H1 (cell line): ENCODE data around the gene MGMT. TPM values are rescaled to one million over a fixed set of nuclear protein-coding genes. Genes with fewer than 3 reads are reported as not detected.

Experiments
- CTCF ChIA-PET: fragments of 300-600 bp; sonication (Branson Sonifier 250); formaldehyde crosslinking; loops from one replicate; lab custom pipeline; 2021; ENCODE audit not compliant: partially characterized antibody; lab: Charles Lee
- POLR2A ChIA-PET: fragments of 300-600 bp; sonication (Branson Sonifier 250); formaldehyde crosslinking; loops from one replicate; lab custom pipeline; 2021; ENCODE audit warnings: inconsistent platforms; ENCODE audit not compliant: partially characterized antibody; lab: Charles Lee
- DNase-seq, 2 experiments: peaks; one replicate each; pipeline versions ENCODE4 v3.0.0 to v3.0.0-alpha.2; 2010 to 2022; ENCODE audit warnings: low spot score in 2 of 2, low read depth in 1 of 2, mixed read lengths in 1 of 2
- FAIRE-seq: peaks from 2 replicates; lab custom pipeline; 2011; peaks lifted over from hg19 to GRCh38; lab: Jason Lieb, UNC
- H2AFZ ChIP-seq: 2 replicates; pipeline ENCODE4 v1.8.1; 2012; ENCODE audit warnings: low read length, inconsistent platforms
- H2AK5ac ChIP-seq: 2 replicates; pipeline ENCODE4 v1.6.1; 2013; ENCODE audit warnings: low read depth, low read length
- H2BK120ac ChIP-seq: replicated peaks from 2 replicates; pipeline ENCODE3; 2013; ENCODE audit warnings: low read depth, low read length, inconsistent platforms
- H2BK12ac ChIP-seq: 2 replicates; pipeline ENCODE4 v1.6.1; 2013; ENCODE audit warnings: low read depth, low read length
- H2BK15ac ChIP-seq: 2 replicates; pipeline ENCODE4 v1.6.1; 2013; ENCODE audit warnings: low read length
- H2BK20ac ChIP-seq: 2 replicates; pipeline ENCODE4 v1.6.1; 2013; ENCODE audit warnings: low read length
- H2BK5ac ChIP-seq: 2 replicates; pipeline ENCODE4 v1.6.1; 2013; ENCODE audit warnings: low read depth, low read length
- H3K14ac ChIP-seq: 2 replicates; pipeline ENCODE4 v1.6.1; 2013; ENCODE audit warnings: inconsistent platforms; ENCODE audit not compliant: insufficient read length
- H3K18ac ChIP-seq: 2 replicates; pipeline ENCODE4 v1.6.1; 2013; ENCODE audit warnings: low read length; ENCODE audit errors: extremely low read depth
- H3K23ac ChIP-seq: 2 replicates; pipeline ENCODE4 v1.6.1; 2013; ENCODE audit warnings: inconsistent platforms; ENCODE audit not compliant: insufficient read length
- H3K23me2 ChIP-seq: 2 replicates; pipeline ENCODE4 v1.6.1; 2013; ENCODE audit warnings: low read depth, low read length
- H3K27ac ChIP-seq: 2 replicates; pipeline ENCODE4 v1.6.1; 2011; ENCODE audit warnings: low read depth, low read length, inconsistent platforms
- H3K27me3 ChIP-seq, 4 experiments: replicated peaks in 1 of 4; 1 replicate in 1 of 4; 2 replicates in 3 of 4; pipeline versions ENCODE4 v1.6.1 to v1.8.1; 2011 to 2013; ENCODE audit warnings: low read length in 3 of 4, mild to moderate bottlenecking in 3 of 4, inconsistent platforms in 2 of 4, mixed read lengths in 2 of 4, moderate library complexity in 1 of 4; ENCODE audit not compliant: control insufficient read depth in 3 of 4, insufficient read depth in 3 of 4; ENCODE audit errors: extremely low read depth in 1 of 4
- H3K36me3 ChIP-seq, 4 experiments: 2 replicates each; pipeline versions ENCODE4 v1.6.1 to v1.8.1; 2011 to 2013; ENCODE audit warnings: mild to moderate bottlenecking in 4 of 4, low read length in 3 of 4, moderate library complexity in 2 of 4, control low read depth in 1 of 4, inconsistent platforms in 1 of 4; ENCODE audit not compliant: insufficient read depth in 4 of 4, control insufficient read depth in 2 of 4
- H3K4ac ChIP-seq: replicated peaks from 2 replicates; pipeline ENCODE3; 2013; ENCODE audit warnings: low read length, low read depth, mixed read lengths, inconsistent platforms; ENCODE audit not compliant: insufficient read length
- H3K4me1 ChIP-seq, 4 experiments: replicated peaks in 1 of 4; 1 replicate in 1 of 4; 2 replicates in 3 of 4; pipeline versions ENCODE4 v1.6.1 to v1.8.1; 2011 to 2013; ENCODE audit warnings: low read length in 3 of 4, inconsistent platforms in 2 of 4, mixed read lengths in 1 of 4; ENCODE audit not compliant: insufficient read depth in 4 of 4, control insufficient read depth in 3 of 4
- H3K4me2 ChIP-seq, 2 experiments: 2 replicates each; pipeline versions ENCODE4 v1.6.1 to v1.8.1; 2011 to 2013; ENCODE audit warnings: low read depth in 2 of 2, low read length in 2 of 2, control low read depth in 1 of 2, inconsistent platforms in 1 of 2, mild to moderate bottlenecking in 1 of 2; ENCODE audit not compliant: insufficient read depth in 1 of 2
- H3K4me3 ChIP-seq, 4 experiments: fragments of 200-600, 300-600 bp in 1 of 4; sonication (generic), shearing (Covaris generic), sonication (Bioruptor Twin) in 1 of 4; 2 replicates each; pipeline versions ENCODE4 v1.5.1 to v1.8.1; 2011 to 2016; ENCODE audit warnings: low read length in 4 of 4, low read depth in 3 of 4, control low read depth in 2 of 4, inconsistent platforms in 2 of 4, mild to moderate bottlenecking in 2 of 4, mixed read lengths in 1 of 4, moderate library complexity in 1 of 4; ENCODE audit not compliant: insufficient read depth in 2 of 4; ENCODE audit errors: extremely low read depth in 1 of 4
- H3K56ac ChIP-seq: replicated peaks from 2 replicates; pipeline ENCODE3; 2013; ENCODE audit warnings: low read depth, mild to moderate bottlenecking, mixed read lengths, low read length, inconsistent platforms; ENCODE audit not compliant: insufficient read length
- H3K79me1 ChIP-seq: 2 replicates; pipeline ENCODE4 v1.6.1; 2013; ENCODE audit warnings: low read depth, low read length, control low read depth
- H3K79me2 ChIP-seq, 2 experiments: 2 replicates each; pipeline versions ENCODE4 v1.6.1 to v1.8.1; 2012 to 2013; ENCODE audit warnings: low read length in 2 of 2, mild to moderate bottlenecking in 2 of 2, inconsistent platforms in 1 of 2; ENCODE audit not compliant: insufficient read depth in 2 of 2, control insufficient read depth in 1 of 2
- H3K9ac ChIP-seq, 4 experiments: replicated peaks in 1 of 4; 1 replicate in 1 of 4; 2 replicates in 3 of 4; pipeline versions ENCODE4 v1.6.1 to v1.8.1; 2011 to 2013; ENCODE audit warnings: low read depth in 3 of 4, low read length in 3 of 4, control low read depth in 2 of 4, mild to moderate bottlenecking in 2 of 4, moderate library complexity in 2 of 4, inconsistent platforms in 1 of 4; ENCODE audit errors: extremely low read depth in 1 of 4
- H3K9me3 ChIP-seq, 2 experiments: 2 replicates each; pipeline versions ENCODE4 v1.6.1 to v1.8.1; 2012 to 2013; ENCODE audit warnings: mild to moderate bottlenecking in 2 of 2, moderate library complexity in 2 of 2, control low read depth in 1 of 2, inconsistent platforms in 1 of 2, low read depth in 1 of 2, low read length in 1 of 2, mixed read lengths in 1 of 2; ENCODE audit not compliant: insufficient read depth in 2 of 2
- H4K20me1 ChIP-seq, 2 experiments: replicated peaks in 1 of 2; 2 replicates each; pipeline versions ENCODE3 to v1.8.1; 2011 to 2013; ENCODE audit warnings: inconsistent platforms in 2 of 2, low read length in 2 of 2, mild to moderate bottlenecking in 1 of 2; ENCODE audit not compliant: insufficient read depth in 2 of 2, control insufficient read depth in 1 of 2
- H4K5ac ChIP-seq: 2 replicates; pipeline ENCODE4 v1.6.1; 2013; ENCODE audit warnings: low read length, low read depth, mixed read lengths, inconsistent platforms; ENCODE audit not compliant: insufficient read length
- H4K8ac ChIP-seq: 2 replicates; pipeline ENCODE4 v1.8.0; 2013; ENCODE audit warnings: mild to moderate bottlenecking, moderate library complexity, low read length, inconsistent platforms; ENCODE audit not compliant: insufficient read depth; ENCODE audit errors: extremely low read depth
- H4K91ac ChIP-seq: replicated peaks from 2 replicates; pipeline ENCODE3; 2013; ENCODE audit warnings: low read length, mixed read lengths, inconsistent platforms; ENCODE audit not compliant: insufficient read length
- ASH2L ChIP-seq: fragments of 200-600, 300-600 bp; sonication (generic); IDR thresholded peaks from one replicate; pipeline ENCODE4 v1.7.1; 2017; ENCODE audit warnings: low read length
- BRCA1 ChIP-seq: IDR thresholded peaks from 2 replicates; pipeline ENCODE4 v1.6.1; 2012; ENCODE audit warnings: low read depth, low read length, improper control_type of control experiment
- CBX5 ChIP-seq: fragments of 300-800, 300-1000 bp; sonication (generic); IDR thresholded peaks from 2 replicates; pipeline ENCODE4 v1.7.1; 2016; ENCODE audit warnings: antibody characterized with exemption, low read length, low read depth
- KDM5A ChIP-seq: fragments of 200-600 bp; IDR thresholded peaks from 2 replicates; pipeline ENCODE4 v1.7.1; 2012; ENCODE audit warnings: mild to moderate bottlenecking, low read length, inconsistent platforms, mixed read lengths
- POLR2A ChIP-seq, 2 experiments: IDR thresholded peaks; 1 replicate in 1 of 2; 2 replicates in 1 of 2; pipeline ENCODE4 v1.6.1; 2011; ENCODE audit warnings: low read depth in 2 of 2, low read length in 2 of 2, mild to moderate bottlenecking in 2 of 2; ENCODE audit errors: control extremely low read depth in 1 of 2
- TAF7 ChIP-seq: optimal IDR thresholded peaks from 2 replicates; pipeline ENCODE3; 2011; ENCODE audit warnings: low read depth, mild to moderate bottlenecking, inconsistent platforms, low read length, moderate library complexity, borderline replicate concordance
- TEAD4 ChIP-seq: IDR thresholded peaks from 2 replicates; pipeline ENCODE4 v1.6.1; 2012; ENCODE audit warnings: low read depth, low read length, inconsistent platforms, mixed read lengths
- WGBS, 2 experiments: shearing (Covaris generic) in 1 of 2; methylation state at CpG; one replicate each; pipeline versions ENCODE4 v1.1.6 to v1.1.7; 2013 to 2015; ENCODE audit warnings: low lambda C conversion rate in 2 of 2, mixed read lengths in 2 of 2, inconsistent platforms in 1 of 2, low coverage in 1 of 2, missing lambda C conversion rate in 1 of 2; ENCODE audit not compliant: insufficient replicate concordance in 2 of 2, insufficient coverage in 1 of 2, insufficient read length in 1 of 2; ENCODE audit errors: extremely low coverage in 1 of 2, missing lambda C conversion rate in 1 of 2; 5-methylcytosine and 5-hydroxymethylcytosine counted together
- polyA plus RNA-seq, 7 experiments: library from polyadenylated mRNA; depleted of rRNA in 3 of 7; stranded (reverse) in 5 of 7; unstranded in 2 of 7; fragments of >200 nt in 5 of 7; fragments of 200-250 nt in 2 of 7; gene quantifications; 1 replicate in 5 of 7; 2 replicates in 1 of 7; 4 replicates in 1 of 7; pipeline versions ENCODE4 v1.2.1 to v1.2.3, GENCODE V29; 2011 to 2013; ENCODE audit warnings: missing spikeins in 2 of 7, mixed read lengths in 2 of 7
- total RNA-seq: library from RNA; stranded (reverse); fragmentation: NEBNext Ultra II Directional; extraction: Animal tissue kit (Norgen Biotek cat#: 25700); gene quantifications from 2 replicates; pipeline ENCODE4 v1.2.1, GENCODE V29; 2021

Gene MGMT
- total and polyA plus RNA-seq, 2 of the 8 experiments (the other 6 are each of a cell fraction or from before 2014, with no cell fraction given): 9.9 to 10.7 TPM

DNA sequence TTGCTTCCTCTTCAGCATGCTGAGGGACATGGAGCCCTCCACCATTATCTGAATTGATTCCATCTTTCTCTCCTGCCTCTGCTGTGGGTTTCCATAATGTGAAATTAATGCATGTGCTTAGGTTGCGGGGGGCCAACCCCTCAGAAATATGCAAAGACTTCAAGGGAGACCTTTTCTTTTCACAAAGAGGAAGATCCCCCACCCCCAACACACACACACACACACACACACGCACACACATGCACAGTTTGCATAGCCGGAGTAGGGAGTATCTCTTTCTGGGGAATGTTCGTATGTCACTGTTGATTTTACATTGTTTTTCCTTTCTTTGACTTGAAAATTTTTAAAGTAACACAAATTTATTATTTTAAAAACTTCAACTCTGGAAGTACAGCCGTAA is 193.5 kb downstream of the MGMT start:
- Histone ChIP-seq H3K4me3 (no peak overlapping the region), H2AFZ (no peak overlapping the region), H3K23me2 (no peaks in the 10 kb centered on the region), H3K4me1 (peaks cover 0 to 8% (median 4%) of the 10 kb centered on the region in 4 experiments; a peak in 5 of 7 replicates), H3K9ac (no peak overlapping the region), H3K27me3 (peaks cover 0 to 1% (median 0%) of the 10 kb centered on the region in 4 experiments; a peak in 1 of 7 replicates), H3K9me3 (peaks cover 0 to 4% of the 10 kb centered on the region in 2 experiments; a peak in 1 of 4 replicates), H3K4me2 (no peak overlapping the region), H2BK15ac (no peak overlapping the region), H3K79me1 (no peaks in the 10 kb centered on the region), H3K56ac (no peak overlapping the region), H3K27ac (no peak overlapping the region), H2BK120ac (no peak overlapping the region), H3K23ac (no peak overlapping the region), H2BK20ac (no peak overlapping the region), H2BK12ac (no peak overlapping the region), H4K91ac (no peak overlapping the region), H4K20me1 (no peaks in the 10 kb centered on the region), H2AK5ac (no peak overlapping the region), H3K14ac (no peak overlapping the region), H3K79me2 (no peaks in the 10 kb centered on the region), H3K18ac (no peak overlapping the region), H4K8ac (no peak overlapping the region), H3K36me3 (no peaks in the 10 kb centered on the region), H3K4ac (no peak overlapping the region), H2BK5ac (no peak overlapping the region), H4K5ac (no peak overlapping the region)
- 87% methylated on average over 5 of the region's 5 CpGs; no CpG with 5 or more reads in 1 of the 2 experiments for WGBS, 2 experiments
- DNase-seq: no peak
- TF ChIP-seq TEAD4: no peak
- no peak for TF ChIP-seq ASH2L
- no peak for TF ChIP-seq POLR2A (IDR thresholded peaks at IDR 0.05; ENCODE audit: control extremely low read depth in 1 of 2, low read depth in 2 of 2, low read length in 2 of 2)
- no peak for TF ChIP-seq TAF7
- TF ChIP-seq KDM5A: no peak
- TF ChIP-seq CBX5: no peak
- TF ChIP-seq BRCA1: no peak
- ChIA-PET CTCF (interaction anchor here (0.6 to 4.8 kb wide), 7 partner anchors 11 to 557 kb away, joined by 3 to 38 read pairs (median 5); no protein-coding TSS in a partner anchor), POLR2A (no interaction called here)
- no peak for FAIRE-seq
